GM19438 (cell line): ENCODE results near the gene OR5K1.

ENCODE experiments used
- ATAC-seq: cut with Tn5 transposase; IDR thresholded peaks from one replicate; pipeline ENCODE4 v1.9.1; 2021; ENCODE audit warnings: low read depth; ENCODE audit not compliant: unreplicated experiment

Gene OR5K1

GRCh38 chr3:98513736-98514135, 50.7 kb downstream of the OR5K1 start:
- no peak for ATAC-seq

GRCh38 chr3:98514948-98515347, 51.9 kb downstream of the OR5K1 start:
- no peak for ATAC-seq

DNA sequence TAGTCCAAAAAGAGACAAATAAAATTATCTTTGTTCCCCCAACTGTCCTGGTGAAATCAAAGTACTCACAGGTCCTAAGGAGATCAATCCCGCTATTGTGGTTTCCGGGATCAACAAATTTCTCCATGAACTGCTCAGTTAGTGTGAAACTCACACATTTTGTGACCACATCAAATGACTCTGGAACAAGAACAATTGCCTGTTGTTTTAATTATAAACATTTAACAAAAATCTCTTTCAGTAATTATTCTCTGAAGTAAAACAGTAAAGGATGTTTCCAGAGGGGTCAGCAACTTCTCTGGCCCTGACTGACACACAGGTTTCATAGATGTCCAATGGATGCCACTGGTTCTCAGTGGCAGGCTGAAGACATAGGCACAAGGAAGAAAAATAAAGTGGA, 55.8 kb downstream of the OR5K1 start:
- ATAC-seq, result no peak

- ATAC-seq, result no peak
Observed at GRCh38 chr3:98519351-98519750, 56.4 kb downstream of the OR5K1 start.

DNA sequence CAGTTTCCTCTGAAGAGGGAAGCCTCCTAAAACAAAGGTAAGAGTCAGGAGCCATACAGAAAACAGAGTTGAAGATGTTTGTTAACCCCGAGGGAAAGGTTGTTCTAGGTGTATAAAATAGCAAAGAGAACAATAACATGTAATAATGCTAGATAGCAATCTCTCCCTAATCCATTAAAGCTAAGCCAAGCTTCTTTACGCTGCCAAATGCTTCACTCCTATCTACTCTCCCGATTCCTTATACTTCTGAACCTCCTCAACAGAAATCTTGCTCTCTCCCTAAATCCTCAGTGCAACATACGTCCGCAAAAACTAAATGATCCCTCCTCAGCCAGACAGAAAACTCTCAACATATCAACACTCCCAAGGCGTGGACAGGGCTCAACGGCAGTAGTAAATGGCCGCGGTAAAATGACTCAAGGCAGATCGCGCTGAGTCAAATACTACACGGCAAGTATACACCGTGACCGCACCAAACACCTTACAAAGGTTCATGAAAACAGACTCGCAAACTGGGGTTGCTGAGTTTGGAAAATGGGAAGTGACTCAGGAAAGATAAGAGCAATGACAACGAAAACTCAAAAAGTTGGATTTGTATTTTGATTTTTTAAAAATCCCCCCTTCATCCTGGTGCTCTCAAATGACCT, 59.0 kb downstream of the OR5K1 start:
- ATAC-seq, result peak; percentile 35
